Sigmoid colon (tissue), 3 donors: ENCODE data around the gene EED.

Experiments used
- POLR2A ChIP-seq, 2 donors: fragments of 450-650 bp; IDR thresholded peaks; one replicate each; pipeline ENCODE4 v1.6.1; 2016; ENCODE audit warnings: antibody characterized with exemption in 2 of 2, mild to moderate bottlenecking in 2 of 2, moderate library complexity in 2 of 2
- TF ChIP-seq, protein P1 (sequence below), 4 experiments: fragments of 450-650 bp in 3 of 4; fragments of 200-600 bp in 1 of 4; IDR thresholded peaks; one replicate each; pipeline ENCODE4 v1.5.1; 2016 to 2019; ENCODE audit warnings: antibody characterized with exemption in 4 of 4, mild to moderate bottlenecking in 3 of 4, moderate library complexity in 2 of 4

DNA sequence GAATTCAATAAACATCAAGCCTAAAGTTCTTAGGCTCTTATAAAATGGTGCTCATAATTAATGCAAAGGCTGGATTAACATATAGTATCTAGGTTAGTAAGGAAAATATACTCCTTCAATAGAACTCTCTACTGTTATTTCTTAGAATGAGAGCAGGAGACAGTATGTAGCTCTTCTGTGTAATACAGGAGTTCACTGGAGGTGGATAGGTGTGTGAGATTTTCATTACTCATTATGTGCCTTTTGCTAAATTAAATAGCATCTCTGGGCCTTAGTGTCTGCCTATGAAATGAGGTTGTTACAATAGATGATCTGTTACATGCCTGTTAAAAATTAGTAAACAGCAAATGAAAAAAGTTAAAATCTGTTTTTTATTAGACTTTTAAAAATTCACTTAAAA lies 20.6 kb downstream of the EED start:
- TF ChIP-seq, protein P1, sequence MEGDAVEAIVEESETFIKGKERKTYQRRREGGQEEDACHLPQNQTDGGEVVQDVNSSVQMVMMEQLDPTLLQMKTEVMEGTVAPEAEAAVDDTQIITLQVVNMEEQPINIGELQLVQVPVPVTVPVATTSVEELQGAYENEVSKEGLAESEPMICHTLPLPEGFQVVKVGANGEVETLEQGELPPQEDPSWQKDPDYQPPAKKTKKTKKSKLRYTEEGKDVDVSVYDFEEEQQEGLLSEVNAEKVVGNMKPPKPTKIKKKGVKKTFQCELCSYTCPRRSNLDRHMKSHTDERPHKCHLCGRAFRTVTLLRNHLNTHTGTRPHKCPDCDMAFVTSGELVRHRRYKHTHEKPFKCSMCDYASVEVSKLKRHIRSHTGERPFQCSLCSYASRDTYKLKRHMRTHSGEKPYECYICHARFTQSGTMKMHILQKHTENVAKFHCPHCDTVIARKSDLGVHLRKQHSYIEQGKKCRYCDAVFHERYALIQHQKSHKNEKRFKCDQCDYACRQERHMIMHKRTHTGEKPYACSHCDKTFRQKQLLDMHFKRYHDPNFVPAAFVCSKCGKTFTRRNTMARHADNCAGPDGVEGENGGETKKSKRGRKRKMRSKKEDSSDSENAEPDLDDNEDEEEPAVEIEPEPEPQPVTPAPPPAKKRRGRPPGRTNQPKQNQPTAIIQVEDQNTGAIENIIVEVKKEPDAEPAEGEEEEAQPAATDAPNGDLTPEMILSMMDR (IDR thresholded peaks at IDR 0.05), result no peak
- no peak for TF ChIP-seq POLR2A (IDR thresholded peaks at IDR 0.05)
